ENCODE data around the gene STX4. TPM values are rescaled to one million over a fixed set of nuclear protein-coding genes. Genes with fewer than 3 reads are reported as not detected.

Gene STX4
- total RNA-seq, 4 donors from 2014 or later, result 60.2 to 159 (median 101) TPM

GRCh38 chr16:31031276-31031675, 2.1 kb upstream of the STX4 start:
- TF ChIP-seq POLR2A (IDR thresholded peaks at IDR 0.05) (no peak), CTCF (IDR thresholded peaks at IDR 0.05) (no peak)
- peaks cover 0 to 18% (median 0%) of the 10 kb centered on the region in 4 donors for H3K4me1 ChIP-seq
- no peaks in the 10 kb centered on the region for H3K27me3 ChIP-seq
- H3K36me3 ChIP-seq, result peaks cover 0 to 9% (median 0%) of the 10 kb centered on the region in 3 donors
- no peak for DNase-seq
- H3K27ac ChIP-seq, result no peak overlapping the region
- no peaks in the 10 kb centered on the region for H3K9me3 ChIP-seq
- no peak overlapping the region for H3K4me3 ChIP-seq

- TF ChIP-seq CTCF (IDR thresholded peaks at IDR 0.05), result no peak
- TF ChIP-seq POLR2A (IDR thresholded peaks at IDR 0.05), result peak; percentile 79 to 91
- no peaks in the 10 kb centered on the region for H3K27me3 ChIP-seq
These were observed 543 bp downstream of the STX4 start for GRCh38 chr16:31033709-31034492.

GRCh38 chr16:31036691-31037090, 3.3 kb downstream of the STX4 start:
- no peaks in the 10 kb centered on the region for H3K27me3 ChIP-seq

More at GRCh38 chr16:31033709-31034492, 543 bp downstream of the STX4 start:
- Histone ChIP-seq H3K4me1 (peaks cover 0 to 21% (median 0%) of the 10 kb centered on the region in 4 donors), H3K4me3 (peak overlapping the region; percentile 69 to 93 (median 92)), H3K9me3 (no peaks in the 10 kb centered on the region), H3K36me3 (peaks cover 0 to 23% (median 0%) of the 10 kb centered on the region in 3 donors), H3K27ac (peak overlapping the region; percentile 91 to 98 (median 96))
- DNase-seq, result peak; percentile 95 to 97 (median 96)

GRCh38 chr16:31038993-31039392, 5.6 kb downstream of the STX4 start:
- Histone ChIP-seq H3K27me3 (no peaks in the 10 kb centered on the region), H3K27ac (no peak overlapping the region), H3K9me3 (no peaks in the 10 kb centered on the region), H3K36me3 (peaks cover 0 to 47% (median 2%) of the 10 kb centered on the region in 3 donors), H3K4me1 (peaks cover 0 to 27% (median 0%) of the 10 kb centered on the region in 4 donors), H3K4me3 (no peak overlapping the region)
- TF ChIP-seq POLR2A (IDR thresholded peaks at IDR 0.05) (no peak), CTCF (IDR thresholded peaks at IDR 0.05) (no peak)
- DNase-seq, result no peak

More at GRCh38 chr16:31036691-31037090, 3.3 kb downstream of the STX4 start:
- DNase-seq, result no peak
- TF ChIP-seq POLR2A (IDR thresholded peaks at IDR 0.05), result no peak
- TF ChIP-seq CTCF (IDR thresholded peaks at IDR 0.05), result no peak
- no peaks in the 10 kb centered on the region for H3K9me3 ChIP-seq
- no peak overlapping the region for H3K27ac ChIP-seq
- no peak overlapping the region for H3K4me3 ChIP-seq
- H3K36me3 ChIP-seq, result peaks cover 0 to 47% (median 0%) of the 10 kb centered on the region in 3 donors
- peaks cover 0 to 21% (median 0%) of the 10 kb centered on the region in 4 donors for H3K4me1 ChIP-seq

- no peak for DNase-seq
- H3K27ac ChIP-seq, result peak overlapping the region in 1 of 4 donors; percentile 43
- peaks cover 0 to 34% (median 2%) of the 10 kb centered on the region in 3 donors for H3K36me3 ChIP-seq
- TF ChIP-seq POLR2A (IDR thresholded peaks at IDR 0.05) (no peak), CTCF (IDR thresholded peaks at IDR 0.05) (no peak)
- peaks cover 0 to 13% (median 0%) of the 10 kb centered on the region in 4 donors for H3K4me1 ChIP-seq
- no peaks in the 10 kb centered on the region for H3K9me3 ChIP-seq
- no peaks in the 10 kb centered on the region for H3K27me3 ChIP-seq
- no peak overlapping the region for H3K4me3 ChIP-seq
These were observed 9.5 kb downstream of the STX4 start for GRCh38 chr16:31042866-31043265.

Measured in Peyer's patch (tissue), 4 donors.